GM18861 (cell line): ENCODE data around the gene OR4A47.
"Not testable (repeated sequence)": the region's sequence is repeated elsewhere in the genome, so short reads cannot be mapped to it uniquely, and the experiment has no call there.

ENCODE experiments used
- ATAC-seq: cut with Tn5 transposase; IDR thresholded peaks from one replicate; pipeline ENCODE4 v1.9.1; 2021; ENCODE audit not compliant: unreplicated experiment

The OR4A47 gene, protein sequence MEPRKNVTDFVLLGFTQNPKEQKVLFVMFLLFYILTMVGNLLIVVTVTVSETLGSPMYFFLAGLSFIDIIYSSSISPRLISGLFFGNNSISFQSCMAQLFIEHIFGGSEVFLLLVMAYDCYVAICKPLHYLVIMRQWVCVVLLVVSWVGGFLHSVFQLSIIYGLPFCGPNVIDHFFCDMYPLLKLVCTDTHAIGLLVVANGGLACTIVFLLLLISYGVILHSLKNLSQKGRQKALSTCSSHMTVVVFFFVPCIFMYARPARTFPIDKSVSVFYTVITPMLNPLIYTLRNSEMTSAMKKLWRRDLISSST

GRCh38 chr11:48488493-48488892, at the start of gene OR4A47:
Gene OR4A47 (plus strand): TSS chr11:48488793. CDS start chr11:48488793, 0 bp downstream.
- not testable (repeated sequence) for ATAC-seq

GRCh38 chr11:48455909-48456308, 32.7 kb upstream of the OR4A47 start:
- not testable (repeated sequence) for ATAC-seq

- ATAC-seq, result not testable (repeated sequence)
Observed at GRCh38 chr11:48473966-48474365, 14.6 kb upstream of the OR4A47 start.

DNA sequence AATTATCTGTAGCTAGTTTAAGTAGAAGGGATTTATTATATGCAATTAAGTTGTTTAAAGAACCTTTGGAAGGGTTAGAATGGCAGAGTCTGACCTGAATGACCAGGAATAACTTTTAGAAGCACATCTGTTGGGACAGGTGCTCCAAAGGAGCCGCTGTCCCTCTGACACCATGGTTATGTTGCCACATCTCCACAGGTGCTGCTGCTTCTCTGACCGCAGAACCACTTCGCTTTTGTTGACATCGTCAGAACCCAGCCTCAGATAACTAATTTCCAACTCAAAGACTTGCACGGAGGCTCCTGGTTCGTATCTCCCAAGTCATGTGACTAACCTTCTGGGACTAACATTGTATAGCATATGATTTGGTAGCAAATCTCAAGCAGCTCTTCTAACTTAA, 13.9 kb upstream of the OR4A47 start:
- ATAC-seq, result not testable (repeated sequence)

DNA sequence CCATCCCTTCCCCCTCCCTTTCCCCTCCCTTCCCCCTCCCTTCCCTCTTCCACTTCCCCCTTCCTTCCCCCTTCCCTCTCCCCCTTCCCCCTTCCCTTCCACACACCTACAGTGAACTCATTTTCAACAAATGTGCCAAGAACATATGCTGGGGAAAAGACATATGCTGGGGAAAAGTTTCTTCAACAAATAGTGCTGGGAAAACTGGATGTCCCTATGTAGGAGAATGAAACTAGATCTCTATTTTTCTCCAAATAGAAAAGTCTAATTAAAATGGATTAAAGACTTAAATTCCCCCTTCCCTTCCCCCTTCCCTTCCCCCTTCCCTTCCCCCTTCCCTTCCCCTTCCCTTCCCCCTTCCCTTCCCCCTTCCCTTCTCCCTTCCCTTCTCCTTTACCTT, 17.6 kb downstream of the OR4A47 start:
- ATAC-seq, result not testable (repeated sequence)

DNA sequence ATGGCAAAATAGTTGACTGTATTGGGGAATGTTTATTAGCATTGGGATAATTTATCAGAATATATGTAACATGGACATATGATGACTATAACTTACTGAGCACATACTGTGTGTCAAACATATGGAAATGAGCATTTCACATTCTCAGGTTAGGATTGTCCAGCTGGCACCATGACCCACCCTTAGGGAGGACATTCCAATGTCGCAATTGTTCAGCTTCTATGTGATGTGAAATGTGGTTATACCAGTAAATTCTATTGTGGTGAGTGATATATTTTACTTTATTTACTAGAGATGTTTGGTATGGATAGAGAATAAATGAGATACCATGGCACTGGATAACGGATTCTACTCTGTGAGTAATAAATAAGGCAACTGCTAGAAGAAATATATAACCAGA, 50.4 kb downstream of the OR4A47 start:
- no peak for ATAC-seq
